ENCODE results near the gene HOXB6.

DNA sequence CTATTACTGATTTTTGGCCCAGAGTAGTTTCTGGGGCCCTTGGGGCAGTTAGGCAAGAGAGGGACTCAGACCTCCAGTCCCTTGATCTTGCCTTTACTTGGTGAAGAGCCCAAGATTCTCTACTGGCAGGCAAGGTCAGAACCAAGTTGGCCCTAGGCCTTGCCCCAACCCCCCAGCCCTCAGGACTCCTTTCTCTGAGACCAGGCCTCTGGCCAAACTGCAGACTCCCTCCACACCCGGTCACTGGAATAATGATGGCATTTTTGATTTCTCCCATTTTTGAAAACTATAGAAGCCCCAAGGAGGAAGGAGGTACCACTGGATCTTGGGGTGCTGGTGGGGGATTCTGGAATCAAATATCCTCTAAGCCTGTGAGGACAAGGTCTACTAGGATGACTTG lies 39.4 kb upstream of the HOXB6 start:
- TF ChIP-seq, protein P1, sequence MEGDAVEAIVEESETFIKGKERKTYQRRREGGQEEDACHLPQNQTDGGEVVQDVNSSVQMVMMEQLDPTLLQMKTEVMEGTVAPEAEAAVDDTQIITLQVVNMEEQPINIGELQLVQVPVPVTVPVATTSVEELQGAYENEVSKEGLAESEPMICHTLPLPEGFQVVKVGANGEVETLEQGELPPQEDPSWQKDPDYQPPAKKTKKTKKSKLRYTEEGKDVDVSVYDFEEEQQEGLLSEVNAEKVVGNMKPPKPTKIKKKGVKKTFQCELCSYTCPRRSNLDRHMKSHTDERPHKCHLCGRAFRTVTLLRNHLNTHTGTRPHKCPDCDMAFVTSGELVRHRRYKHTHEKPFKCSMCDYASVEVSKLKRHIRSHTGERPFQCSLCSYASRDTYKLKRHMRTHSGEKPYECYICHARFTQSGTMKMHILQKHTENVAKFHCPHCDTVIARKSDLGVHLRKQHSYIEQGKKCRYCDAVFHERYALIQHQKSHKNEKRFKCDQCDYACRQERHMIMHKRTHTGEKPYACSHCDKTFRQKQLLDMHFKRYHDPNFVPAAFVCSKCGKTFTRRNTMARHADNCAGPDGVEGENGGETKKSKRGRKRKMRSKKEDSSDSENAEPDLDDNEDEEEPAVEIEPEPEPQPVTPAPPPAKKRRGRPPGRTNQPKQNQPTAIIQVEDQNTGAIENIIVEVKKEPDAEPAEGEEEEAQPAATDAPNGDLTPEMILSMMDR (conservative IDR thresholded peaks at IDR 0.05 in 1 of 2, IDR thresholded peaks at IDR 0.05 in 1 of 2; ENCODE audit: extremely low read depth in 1 of 2, insufficient read depth in 1 of 2, low read depth in 1 of 2, low read length in 2 of 2) = no peak
- no peak for TF ChIP-seq EZH2 (IDR thresholded peaks at IDR 0.05; ENCODE audit: borderline replicate concordance, low read length)

Data from mammary epithelial cell (primary cell).